A549 (cell line): Measurements from ENCODE around the gene MESP1. TPM values are rescaled to one million over a fixed set of nuclear protein-coding genes. Genes with fewer than 3 reads are reported as not detected.

ENCODE experiments used
- ATAC-seq, 2 experiments: fragments of 200-7000 bp in 1 of 2; fragments of >200 bp in 1 of 2; cut with Nextera tagmentation in 1 of 2; cut with Tn5 transposase in 1 of 2; 3 replicates each; pipeline versions ENCODE4 v1.8.0 to v1.9.1; 2018 to 2020; ENCODE audit warnings: mild to moderate bottlenecking in 1 of 2, moderate library complexity in 1 of 2
- CTCF ChIA-PET: fragments of 300-600 bp; sonication (Branson Sonifier 250); formaldehyde crosslinking; extraction: SDS; loops from one replicate; lab custom pipeline; 2021; ENCODE audit warnings: antibody characterized with exemption, inconsistent platforms; lab: Yijun Ruan, JAX
- POLR2A ChIA-PET: fragments of 350-600 bp; formaldehyde crosslinking; extraction: SDS; loops from one replicate; lab custom pipeline; 2021; ENCODE audit warnings: antibody characterized with exemption, inconsistent platforms; lab: Yijun Ruan, JAX
- DNase-seq, 2 experiments: peaks; one replicate each; pipeline versions ENCODE4 v3.0.0 to v3.0.0-alpha.2; 2011 to 2016; ENCODE audit warnings: low read depth in 1 of 2, low spot score in 1 of 2
- FAIRE-seq: peaks from 2 replicates; lab custom pipeline; 2011; peaks lifted over from hg19 to GRCh38; lab: Jason Lieb, UNC
- H3K27ac ChIP-seq, 2 experiments: fragments of >200 bp; sonication (Bioruptor Twin); formaldehyde crosslinking; 3 replicates each; pipeline ENCODE4 v1.5.1; 2016 to 2017
- H3K4me1 ChIP-seq: fragments of >200 bp; sonication (Bioruptor Twin); formaldehyde crosslinking; 3 replicates; pipeline ENCODE4 v1.6.1; 2016
- H3K4me2 ChIP-seq: fragments of >200 bp; sonication (Bioruptor Twin); formaldehyde crosslinking; 3 replicates; pipeline ENCODE4 v1.6.1; 2016
- H3K4me3 ChIP-seq: fragments of >200 bp; sonication (Bioruptor Twin); formaldehyde crosslinking; 3 replicates; pipeline ENCODE4 v1.5.1; 2016
- H3K9me3 ChIP-seq: fragments of >200 bp; sonication (Bioruptor Twin); formaldehyde crosslinking; 3 replicates; pipeline ENCODE4 v1.6.1; 2016
- BHLHE40 ChIP-seq: IDR thresholded peaks from 2 replicates; pipeline ENCODE4 v1.6.1; 2012; ENCODE audit warnings: low read depth, low read length, inconsistent platforms
- CHD2 ChIP-seq: fragments of 150-350 bp; IDR thresholded peaks from 2 replicates; pipeline ENCODE4 v1.6.1; 2014; ENCODE audit warnings: low read length; ENCODE audit not compliant: partially characterized antibody
- EHF ChIP-seq: fragments of 250-450 bp; sonication (Bioruptor Pico); IDR thresholded peaks from 2 replicates; pipeline ENCODE4 v1.5.0; 2020; ENCODE audit warnings: mild to moderate bottlenecking
- EP300 ChIP-seq, 2 experiments: fragments of >200 bp; sonication (Bioruptor Twin); formaldehyde crosslinking; IDR thresholded peaks; 2 replicates in 1 of 2; 3 replicates in 1 of 2; pipeline ENCODE4 v1.6.1; 2016 to 2017
- FOXS1 ChIP-seq: fragments of 250-450 bp; sonication (Bioruptor Pico); IDR thresholded peaks from 2 replicates; pipeline ENCODE4 v1.5.0; 2020; ENCODE audit warnings: mild to moderate bottlenecking, moderate library complexity
- HDAC2 ChIP-seq: fragments of 200-600 bp; sonication (generic); IDR thresholded peaks from 2 replicates; pipeline ENCODE4 v1.6.1; 2016
- HEYL ChIP-seq: fragments of 250-450 bp; sonication (Bioruptor Pico); IDR thresholded peaks from 2 replicates; pipeline ENCODE4 v1.8.0; 2021; ENCODE audit warnings: mild to moderate bottlenecking, moderate library complexity
- HMGXB4 ChIP-seq: fragments of 250-450 bp; sonication (Bioruptor Pico); IDR thresholded peaks from 2 replicates; pipeline ENCODE4 v1.5.0; 2021; ENCODE audit warnings: mild to moderate bottlenecking, moderate library complexity, borderline replicate concordance
- HOXB5 ChIP-seq: fragments of 250-450 bp; sonication (Bioruptor Pico); IDR thresholded peaks from 2 replicates; pipeline ENCODE4 v1.5.0; 2020; ENCODE audit warnings: mild to moderate bottlenecking, moderate library complexity
- JUN ChIP-seq, 2 experiments: fragments of >200 bp; sonication (Bioruptor Twin); formaldehyde crosslinking; IDR thresholded peaks; 2 replicates in 1 of 2; 3 replicates in 1 of 2; pipeline ENCODE4 v1.6.1; 2016 to 2017
- KDM1A ChIP-seq: fragments of 200-600 bp; sonication (generic); IDR thresholded peaks from 2 replicates; pipeline ENCODE4 v1.6.1; 2016; ENCODE audit warnings: low read depth, mild to moderate bottlenecking
- MAFK ChIP-seq: fragments of 450-650 bp; IDR thresholded peaks from 2 replicates; pipeline ENCODE4 v1.6.1; 2014; ENCODE audit not compliant: partially characterized antibody
- MAZ ChIP-seq: fragments of 150-350 bp; IDR thresholded peaks from 2 replicates; pipeline ENCODE4 v1.6.1; 2014; ENCODE audit warnings: antibody characterized with exemption, low read depth, low read length, borderline replicate concordance
- MYC ChIP-seq: IDR thresholded peaks from 2 replicates; pipeline ENCODE4 v1.6.1; 2012; ENCODE audit warnings: mild to moderate bottlenecking, inconsistent platforms, low read length, improper control_type of control experiment, borderline replicate concordance
- NFE2L2 ChIP-seq: fragments of 150-350 bp; conservative IDR thresholded peaks from 2 replicates; pipeline ENCODE4 v1.6.1; 2014; ENCODE audit warnings: low read length
- NPAS2 ChIP-seq: fragments of 250-450 bp; sonication (Bioruptor Pico); IDR thresholded peaks from 2 replicates; pipeline ENCODE4 v1.8.0; 2022; ENCODE audit warnings: mild to moderate bottlenecking, moderate library complexity, borderline replicate concordance
- POLR2AphosphoS2 ChIP-seq: conservative IDR thresholded peaks from 2 replicates; pipeline ENCODE4 v1.6.1; 2012; ENCODE audit warnings: low read length, improper control_type of control experiment, inconsistent platforms
- RARB ChIP-seq: fragments of 250-450 bp; sonication (Bioruptor Pico); IDR thresholded peaks from 2 replicates; pipeline ENCODE4 v1.8.0; 2021; ENCODE audit warnings: mild to moderate bottlenecking, moderate library complexity
- SMC3 ChIP-seq: fragments of >200 bp; sonication (Bioruptor Twin); formaldehyde crosslinking; IDR thresholded peaks from 3 replicates; pipeline ENCODE4 v1.6.1; 2018; ENCODE audit warnings: inconsistent platforms
- SREBF2 ChIP-seq: fragments of 450-650 bp; IDR thresholded peaks from 2 replicates; pipeline ENCODE4 v1.6.1; 2014; ENCODE audit warnings: mild to moderate bottlenecking, moderate library complexity
- ZSCAN20 ChIP-seq: fragments of 250-450 bp; sonication (Bioruptor Pico); IDR thresholded peaks from 2 replicates; pipeline ENCODE4 v1.8.0; 2022; ENCODE audit warnings: mild to moderate bottlenecking, moderate library complexity
- WGBS: methylation state at CpG from one replicate; pipeline ENCODE4 v1.1.6; 2017; ENCODE audit errors: missing lambda C conversion rate; 5-methylcytosine and 5-hydroxymethylcytosine counted together
- polyA plus RNA-seq, 4 experiments: library from polyadenylated mRNA; depleted of rRNA in 3 of 4; stranded (reverse); fragments of >200 nt; fragmentation: RNase III in 1 of 4; extraction: RNeasy Plus Mini Kit Qiagen cat#74134 plus additional on column Dnase treatment in 1 of 4; gene quantifications; 2 replicates in 3 of 4; 3 replicates in 1 of 4; pipeline ENCODE4 v1.2.3, GENCODE V29; 2011 to 2017
- TF ChIP-seq, protein P1 (sequence below): IDR thresholded peaks from 2 replicates; pipeline ENCODE4 v1.6.1; 2012; ENCODE audit warnings: low read depth, borderline replicate concordance
- TF ChIP-seq, protein P2 (sequence below): fragments of 250-450 bp; sonication (Bioruptor Pico); IDR thresholded peaks from 2 replicates; pipeline ENCODE4 v1.5.0; 2020; ENCODE audit warnings: low read depth, mild to moderate bottlenecking, moderate library complexity

The MESP1 gene
- polyA plus RNA-seq, 2 of the 4 experiments (the other 2 are of a cell fraction) = 1.2 to 2.7 TPM

GRCh38 chr15:89775815-89776214, 24.8 kb upstream of the MESP1 start:
- WGBS = 93% methylated on average over 11 of the region's 14 CpGs

GRCh38 chr15:89774492-89774891, 23.4 kb upstream of the MESP1 start:
- Histone ChIP-seq H3K4me1 (peaks cover 17% of the 10 kb centered on the region), H3K27ac (no peak overlapping the region), H3K4me3 (no peak overlapping the region), H3K9me3 (no peaks in the 10 kb centered on the region), H3K4me2 (no peak overlapping the region)
- WGBS = 92% methylated on average over 5 of the region's 5 CpGs
- POLR2A ChIA-PET = interaction anchor here (1.1 to 1.7 kb wide), 2 partner anchors 13 to 100 kb away, joined by 3 to 5 read pairs; no protein-coding TSS in a partner anchor
- TF ChIP-seq, protein P1, sequence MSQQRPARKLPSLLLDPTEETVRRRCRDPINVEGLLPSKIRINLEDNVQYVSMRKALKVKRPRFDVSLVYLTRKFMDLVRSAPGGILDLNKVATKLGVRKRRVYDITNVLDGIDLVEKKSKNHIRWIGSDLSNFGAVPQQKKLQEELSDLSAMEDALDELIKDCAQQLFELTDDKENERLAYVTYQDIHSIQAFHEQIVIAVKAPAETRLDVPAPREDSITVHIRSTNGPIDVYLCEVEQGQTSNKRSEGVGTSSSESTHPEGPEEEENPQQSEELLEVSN = no peak
- TF ChIP-seq HMGXB4 (CRISPR knock-in tag) (no peak), SMC3 (no peak), NFE2L2 (no peak), EHF (no peak), HEYL (CRISPR knock-in tag) (no peak), RARB (CRISPR knock-in tag) (no peak), NPAS2 (CRISPR knock-in tag) (no peak), HOXB5 (no peak), MAZ (no peak), ZSCAN20 (no peak), EP300 (IDR thresholded peaks at IDR 0.05) (no peak)
- FAIRE-seq (peak; percentile 18), ATAC-seq (no peak), DNase-seq (no peak)
- CTCF ChIA-PET = interaction anchor here (0.9 to 12.4 kb wide), 7 partner anchors 10 to 114 kb away, joined by 3 to 222 read pairs (median 8); partner anchors contain the start of gene MESP1

More at GRCh38 chr15:89775815-89776214, 24.8 kb upstream of the MESP1 start:
- H3K4me1 ChIP-seq = peaks cover 19% of the 10 kb centered on the region
- ChIA-PET CTCF (interaction anchor here (0.6 to 12.4 kb wide), 6 partner anchors 19 to 98 kb away, joined by 3 to 222 read pairs (median 4); partner anchors contain the start of gene MESP1), POLR2A (interaction anchor here (1.1 kb wide), 1 partner anchor 99 kb away, joined by 3 read pairs; no protein-coding TSS in a partner anchor)
- no peak for FAIRE-seq
- ATAC-seq = no peak
- H3K27ac ChIP-seq = peak overlapping the region; percentile 71 to 89; a peak in 5 of 6 replicates
- TF ChIP-seq, protein P2, sequence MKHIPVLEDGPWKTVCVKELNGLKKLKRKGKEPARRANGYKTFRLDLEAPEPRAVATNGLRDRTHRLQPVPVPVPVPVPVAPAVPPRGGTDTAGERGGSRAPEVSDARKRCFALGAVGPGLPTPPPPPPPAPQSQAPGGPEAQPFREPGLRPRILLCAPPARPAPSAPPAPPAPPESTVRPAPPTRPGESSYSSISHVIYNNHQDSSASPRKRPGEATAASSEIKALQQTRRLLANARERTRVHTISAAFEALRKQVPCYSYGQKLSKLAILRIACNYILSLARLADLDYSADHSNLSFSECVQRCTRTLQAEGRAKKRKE (CRISPR knock-in tag) = no peak
- TF ChIP-seq HDAC2 (no peak), HOXB5 (no peak), POLR2AphosphoS2 (no peak), SMC3 (no peak), CHD2 (no peak), SREBF2 (no peak)
- TF ChIP-seq, protein P1 = no peak
- peak overlapping the region; percentile 38; the same call in 2 of the 3 replicates for H3K4me3 ChIP-seq
- H3K9me3 ChIP-seq = no peaks in the 10 kb centered on the region
- DNase-seq = no peak
- H3K4me2 ChIP-seq = peak overlapping the region; percentile 84

GRCh38 chr15:89772932-89773583, 22.0 kb upstream of the MESP1 start:
- FAIRE-seq (peak; percentile 95), DNase-seq (peak; percentile 63 to 79), ATAC-seq (peak; percentile 61; a peak in 5 of 6 replicates)
- ChIA-PET POLR2A (interaction anchor here (1.7 kb wide), 1 partner anchor 12 kb away, joined by 5 read pairs; no protein-coding TSS in a partner anchor), CTCF (interaction anchor here (0.5 to 12.4 kb wide), 21 partner anchors 8 to 924 kb away, joined by 3 to 222 read pairs (median 4); partner anchors contain the start of gene MESP1)
- TF ChIP-seq JUN (IDR thresholded peaks at IDR 0.05) = no peak
- TF ChIP-seq MYC = 0 out of 2 replicates have a peak, but pooled peaks have one; percentile 31
- TF ChIP-seq KDM1A = no peak
- TF ChIP-seq NFE2L2 = peak; percentile 86
- no peak for TF ChIP-seq FOXS1 (CRISPR knock-in tag)
- peak; percentile 98 for TF ChIP-seq MAFK
- no peak for TF ChIP-seq SMC3
- TF ChIP-seq NPAS2 (CRISPR knock-in tag) = no peak
- TF ChIP-seq BHLHE40 = no peak
- peak overlapping the region; percentile 38 to 70; a peak in 5 of 6 replicates for H3K27ac ChIP-seq
- 49% methylated on average over 3 of the region's 3 CpGs for WGBS
- H3K4me2 ChIP-seq = peak overlapping the region; percentile 4; the same call in 2 of the 3 replicates
- no peak overlapping the region for H3K4me3 ChIP-seq
- H3K4me1 ChIP-seq = peaks cover 17% of the 10 kb centered on the region
- H3K9me3 ChIP-seq = no peaks in the 10 kb centered on the region
